ENCODE data around the gene CLDN6. TPM values are rescaled to one million over a fixed set of nuclear protein-coding genes. Genes with fewer than 3 reads are reported as not detected.

CLDN6 gene
- total and polyA plus RNA-seq, 9 of the 15 experiments (the other 6 are each of a cell fraction or from before 2014, with no cell fraction given): 0.22 to 0.75 (median 0.38) TPM; not detected in 3

GRCh38 chr16:3015865-3016521, 2.0 kb downstream of the CLDN6 start (continued):
- TF ChIP-seq RERE (CRISPR knock-in tag; IDR thresholded peaks at IDR 0.05; ENCODE audit: borderline replicate concordance) (no peak), TSHZ1 (CRISPR knock-in tag; IDR thresholded peaks at IDR 0.05) (no peak), MECOM (CRISPR knock-in tag; IDR thresholded peaks at IDR 0.05) (0 out of 2 replicates have a peak, but pooled peaks have one; percentile 37), ARID2 (IDR thresholded peaks at IDR 0.05) (no peak), JUNB (CRISPR knock-in tag; conservative IDR thresholded peaks at IDR 0.05) (no peak), ETV5 (CRISPR knock-in tag; IDR thresholded peaks at IDR 0.05; ENCODE audit: low read depth) (no peak), PRPF4 (IDR thresholded peaks at IDR 0.05; ENCODE audit: insufficient read depth, low read depth, low read length, poor library complexity, severe bottlenecking) (no peak), CREB3L1 (IDR thresholded peaks at IDR 0.05; ENCODE audit: borderline replicate concordance, low read depth) (no peak), ZBTB9 (CRISPR knock-in tag; IDR thresholded peaks at IDR 0.05) (no peak), CTBP1 (IDR thresholded peaks at IDR 0.05; ENCODE audit: borderline replicate concordance) (peak; percentile 58; the same call in 1 of the 2 replicates), MAFG (tag; conservative IDR thresholded peaks at IDR 0.05) (peak; percentile 35; the same call in 1 of the 2 replicates)

Data from K562 (cell line).